H1 (cell line): Measurements from ENCODE around the gene MROH2B. TPM values are rescaled to one million over a fixed set of nuclear protein-coding genes. Genes with fewer than 3 reads are reported as not detected.

Source experiments
- CTCF ChIA-PET: fragments of 300-600 bp; sonication (Branson Sonifier 250); formaldehyde crosslinking; loops from one replicate; lab custom pipeline; 2021; ENCODE audit not compliant: partially characterized antibody; lab: Charles Lee
- POLR2A ChIA-PET: fragments of 300-600 bp; sonication (Branson Sonifier 250); formaldehyde crosslinking; loops from one replicate; lab custom pipeline; 2021; ENCODE audit warnings: inconsistent platforms; ENCODE audit not compliant: partially characterized antibody; lab: Charles Lee
- DNase-seq, 2 experiments: peaks; one replicate each; pipeline versions ENCODE4 v3.0.0 to v3.0.0-alpha.2; 2010 to 2022; ENCODE audit warnings: low spot score in 2 of 2, low read depth in 1 of 2, mixed read lengths in 1 of 2
- FAIRE-seq: peaks from 2 replicates; lab custom pipeline; 2011; peaks lifted over from hg19 to GRCh38; lab: Jason Lieb, UNC
- H2AFZ ChIP-seq: 2 replicates; pipeline ENCODE4 v1.8.1; 2012; ENCODE audit warnings: low read length, inconsistent platforms
- H2AK5ac ChIP-seq: 2 replicates; pipeline ENCODE4 v1.6.1; 2013; ENCODE audit warnings: low read depth, low read length
- H2BK120ac ChIP-seq: replicated peaks from 2 replicates; pipeline ENCODE3; 2013; ENCODE audit warnings: low read depth, low read length, inconsistent platforms
- H2BK12ac ChIP-seq: 2 replicates; pipeline ENCODE4 v1.6.1; 2013; ENCODE audit warnings: low read depth, low read length
- H2BK15ac ChIP-seq: 2 replicates; pipeline ENCODE4 v1.6.1; 2013; ENCODE audit warnings: low read length
- H2BK20ac ChIP-seq: 2 replicates; pipeline ENCODE4 v1.6.1; 2013; ENCODE audit warnings: low read length
- H2BK5ac ChIP-seq: 2 replicates; pipeline ENCODE4 v1.6.1; 2013; ENCODE audit warnings: low read depth, low read length
- H3K14ac ChIP-seq: 2 replicates; pipeline ENCODE4 v1.6.1; 2013; ENCODE audit warnings: inconsistent platforms; ENCODE audit not compliant: insufficient read length
- H3K18ac ChIP-seq: 2 replicates; pipeline ENCODE4 v1.6.1; 2013; ENCODE audit warnings: low read length; ENCODE audit errors: extremely low read depth
- H3K23ac ChIP-seq: 2 replicates; pipeline ENCODE4 v1.6.1; 2013; ENCODE audit warnings: inconsistent platforms; ENCODE audit not compliant: insufficient read length
- H3K23me2 ChIP-seq: 2 replicates; pipeline ENCODE4 v1.6.1; 2013; ENCODE audit warnings: low read depth, low read length
- H3K27ac ChIP-seq: 2 replicates; pipeline ENCODE4 v1.6.1; 2011; ENCODE audit warnings: low read depth, low read length, inconsistent platforms
- H3K27me3 ChIP-seq, 4 experiments: replicated peaks in 1 of 4; 1 replicate in 1 of 4; 2 replicates in 3 of 4; pipeline versions ENCODE4 v1.6.1 to v1.8.1; 2011 to 2013; ENCODE audit warnings: low read length in 3 of 4, mild to moderate bottlenecking in 3 of 4, inconsistent platforms in 2 of 4, mixed read lengths in 2 of 4, moderate library complexity in 1 of 4; ENCODE audit not compliant: control insufficient read depth in 3 of 4, insufficient read depth in 3 of 4; ENCODE audit errors: extremely low read depth in 1 of 4
- H3K36me3 ChIP-seq, 4 experiments: 2 replicates each; pipeline versions ENCODE4 v1.6.1 to v1.8.1; 2011 to 2013; ENCODE audit warnings: mild to moderate bottlenecking in 4 of 4, low read length in 3 of 4, moderate library complexity in 2 of 4, control low read depth in 1 of 4, inconsistent platforms in 1 of 4; ENCODE audit not compliant: insufficient read depth in 4 of 4, control insufficient read depth in 2 of 4
- H3K4ac ChIP-seq: replicated peaks from 2 replicates; pipeline ENCODE3; 2013; ENCODE audit warnings: low read length, low read depth, mixed read lengths, inconsistent platforms; ENCODE audit not compliant: insufficient read length
- H3K4me1 ChIP-seq, 4 experiments: replicated peaks in 1 of 4; 1 replicate in 1 of 4; 2 replicates in 3 of 4; pipeline versions ENCODE4 v1.6.1 to v1.8.1; 2011 to 2013; ENCODE audit warnings: low read length in 3 of 4, inconsistent platforms in 2 of 4, mixed read lengths in 1 of 4; ENCODE audit not compliant: insufficient read depth in 4 of 4, control insufficient read depth in 3 of 4
- H3K4me2 ChIP-seq, 2 experiments: 2 replicates each; pipeline versions ENCODE4 v1.6.1 to v1.8.1; 2011 to 2013; ENCODE audit warnings: low read depth in 2 of 2, low read length in 2 of 2, control low read depth in 1 of 2, inconsistent platforms in 1 of 2, mild to moderate bottlenecking in 1 of 2; ENCODE audit not compliant: insufficient read depth in 1 of 2
- H3K4me3 ChIP-seq, 4 experiments: fragments of 200-600, 300-600 bp in 1 of 4; sonication (generic), shearing (Covaris generic), sonication (Bioruptor Twin) in 1 of 4; 2 replicates each; pipeline versions ENCODE4 v1.5.1 to v1.8.1; 2011 to 2016; ENCODE audit warnings: low read length in 4 of 4, low read depth in 3 of 4, control low read depth in 2 of 4, inconsistent platforms in 2 of 4, mild to moderate bottlenecking in 2 of 4, mixed read lengths in 1 of 4, moderate library complexity in 1 of 4; ENCODE audit not compliant: insufficient read depth in 2 of 4; ENCODE audit errors: extremely low read depth in 1 of 4
- H3K56ac ChIP-seq: replicated peaks from 2 replicates; pipeline ENCODE3; 2013; ENCODE audit warnings: low read depth, mild to moderate bottlenecking, mixed read lengths, low read length, inconsistent platforms; ENCODE audit not compliant: insufficient read length
- H3K79me1 ChIP-seq: 2 replicates; pipeline ENCODE4 v1.6.1; 2013; ENCODE audit warnings: low read depth, low read length, control low read depth
- H3K79me2 ChIP-seq, 2 experiments: 2 replicates each; pipeline versions ENCODE4 v1.6.1 to v1.8.1; 2012 to 2013; ENCODE audit warnings: low read length in 2 of 2, mild to moderate bottlenecking in 2 of 2, inconsistent platforms in 1 of 2; ENCODE audit not compliant: insufficient read depth in 2 of 2, control insufficient read depth in 1 of 2
- H3K9ac ChIP-seq, 4 experiments: replicated peaks in 1 of 4; 1 replicate in 1 of 4; 2 replicates in 3 of 4; pipeline versions ENCODE4 v1.6.1 to v1.8.1; 2011 to 2013; ENCODE audit warnings: low read depth in 3 of 4, low read length in 3 of 4, control low read depth in 2 of 4, mild to moderate bottlenecking in 2 of 4, moderate library complexity in 2 of 4, inconsistent platforms in 1 of 4; ENCODE audit errors: extremely low read depth in 1 of 4
- H3K9me3 ChIP-seq, 2 experiments: 2 replicates each; pipeline versions ENCODE4 v1.6.1 to v1.8.1; 2012 to 2013; ENCODE audit warnings: mild to moderate bottlenecking in 2 of 2, moderate library complexity in 2 of 2, control low read depth in 1 of 2, inconsistent platforms in 1 of 2, low read depth in 1 of 2, low read length in 1 of 2, mixed read lengths in 1 of 2; ENCODE audit not compliant: insufficient read depth in 2 of 2
- H4K20me1 ChIP-seq, 2 experiments: replicated peaks in 1 of 2; 2 replicates each; pipeline versions ENCODE3 to v1.8.1; 2011 to 2013; ENCODE audit warnings: inconsistent platforms in 2 of 2, low read length in 2 of 2, mild to moderate bottlenecking in 1 of 2; ENCODE audit not compliant: insufficient read depth in 2 of 2, control insufficient read depth in 1 of 2
- H4K5ac ChIP-seq: 2 replicates; pipeline ENCODE4 v1.6.1; 2013; ENCODE audit warnings: low read length, low read depth, mixed read lengths, inconsistent platforms; ENCODE audit not compliant: insufficient read length
- H4K8ac ChIP-seq: 2 replicates; pipeline ENCODE4 v1.8.0; 2013; ENCODE audit warnings: mild to moderate bottlenecking, moderate library complexity, low read length, inconsistent platforms; ENCODE audit not compliant: insufficient read depth; ENCODE audit errors: extremely low read depth
- H4K91ac ChIP-seq: replicated peaks from 2 replicates; pipeline ENCODE3; 2013; ENCODE audit warnings: low read length, mixed read lengths, inconsistent platforms; ENCODE audit not compliant: insufficient read length
- FOSL1 ChIP-seq: IDR thresholded peaks from 2 replicates; pipeline ENCODE4 v1.6.1; 2011; ENCODE audit warnings: mild to moderate bottlenecking, low read depth, low read length, moderate library complexity; ENCODE audit not compliant: insufficient read depth
- PHF8 ChIP-seq: fragments of 200-600 bp; sonication (generic); conservative IDR thresholded peaks from 2 replicates; pipeline ENCODE4 v1.7.1; 2012; ENCODE audit warnings: low read depth, mild to moderate bottlenecking, inconsistent platforms, low read length, moderate library complexity
- POLR2A ChIP-seq, 2 experiments: IDR thresholded peaks; 1 replicate in 1 of 2; 2 replicates in 1 of 2; pipeline ENCODE4 v1.6.1; 2011; ENCODE audit warnings: low read depth in 2 of 2, low read length in 2 of 2, mild to moderate bottlenecking in 2 of 2; ENCODE audit errors: control extremely low read depth in 1 of 2
- SAP30 ChIP-seq: fragments of 300-600 bp; sonication (generic); IDR thresholded peaks from 2 replicates; pipeline ENCODE4 v1.7.1; 2012; ENCODE audit warnings: low read length, moderate library complexity, mild to moderate bottlenecking, inconsistent platforms; ENCODE audit not compliant: insufficient read depth, insufficient replicate concordance
- WGBS, 2 experiments: shearing (Covaris generic) in 1 of 2; methylation state at CpG; one replicate each; pipeline versions ENCODE4 v1.1.6 to v1.1.7; 2013 to 2015; ENCODE audit warnings: low lambda C conversion rate in 2 of 2, mixed read lengths in 2 of 2, inconsistent platforms in 1 of 2, low coverage in 1 of 2, missing lambda C conversion rate in 1 of 2; ENCODE audit not compliant: insufficient replicate concordance in 2 of 2, insufficient coverage in 1 of 2, insufficient read length in 1 of 2; ENCODE audit errors: extremely low coverage in 1 of 2, missing lambda C conversion rate in 1 of 2; 5-methylcytosine and 5-hydroxymethylcytosine counted together
- polyA plus RNA-seq, 7 experiments: library from polyadenylated mRNA; depleted of rRNA in 3 of 7; stranded (reverse) in 5 of 7; unstranded in 2 of 7; fragments of >200 nt in 5 of 7; fragments of 200-250 nt in 2 of 7; gene quantifications; 1 replicate in 5 of 7; 2 replicates in 1 of 7; 4 replicates in 1 of 7; pipeline versions ENCODE4 v1.2.1 to v1.2.3, GENCODE V29; 2011 to 2013; ENCODE audit warnings: missing spikeins in 2 of 7, mixed read lengths in 2 of 7
- total RNA-seq: library from RNA; stranded (reverse); fragmentation: NEBNext Ultra II Directional; extraction: Animal tissue kit (Norgen Biotek cat#: 25700); gene quantifications from 2 replicates; pipeline ENCODE4 v1.2.1, GENCODE V29; 2021

Gene MROH2B
- total and polyA plus RNA-seq, 2 of the 8 experiments (the other 6 are each of a cell fraction or from before 2014, with no cell fraction given): not detected

DNA sequence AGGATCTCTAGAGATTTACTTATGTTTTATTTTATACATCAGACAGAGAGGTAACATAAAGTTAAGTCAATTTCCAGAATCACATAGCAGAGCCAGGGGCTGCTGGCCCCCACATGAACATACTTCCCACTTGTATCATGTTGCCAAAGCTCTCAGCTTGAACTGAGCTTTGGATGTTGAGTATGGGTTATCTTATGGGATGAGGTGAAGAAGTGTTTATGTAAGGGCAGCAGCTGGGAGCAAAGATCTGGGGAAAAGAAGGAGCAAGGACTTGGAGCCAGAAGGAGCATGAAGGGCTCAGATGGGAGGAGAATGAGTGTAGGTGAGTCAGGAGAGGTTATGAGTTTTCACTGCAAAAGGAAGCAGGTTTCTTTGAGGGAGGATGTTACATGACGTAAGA, 72.0 kb downstream of the MROH2B start:
- H2AK5ac ChIP-seq: no peak overlapping the region
- H3K23ac ChIP-seq: no peak overlapping the region
- no peak overlapping the region for H3K4me2 ChIP-seq
- H3K56ac ChIP-seq: no peak overlapping the region
- no peaks in the 10 kb centered on the region for H3K36me3 ChIP-seq
- no peak overlapping the region for H2BK15ac ChIP-seq
- FAIRE-seq (no peak), DNase-seq (no peak)
- H3K4me1 ChIP-seq: no peaks in the 10 kb centered on the region
- no peaks in the 10 kb centered on the region for H3K23me2 ChIP-seq
- H3K27me3 ChIP-seq: no peaks in the 10 kb centered on the region
- no peak overlapping the region for H3K4me3 ChIP-seq
- H3K18ac ChIP-seq: no peak overlapping the region
- H4K8ac ChIP-seq: no peak overlapping the region
- H2BK12ac ChIP-seq: no peak overlapping the region
- WGBS, 2 experiments: 91% methylated on average over 1 of the region's 1 CpG; no CpG with 5 or more reads in 1 of the 2 experiments
- no peaks in the 10 kb centered on the region for H3K79me1 ChIP-seq
- H2BK20ac ChIP-seq: no peak overlapping the region
- no peaks in the 10 kb centered on the region for H3K79me2 ChIP-seq
- no peak overlapping the region for H2AFZ ChIP-seq
- no peaks in the 10 kb centered on the region for H3K9me3 ChIP-seq
- no peak overlapping the region for H3K27ac ChIP-seq
- H4K20me1 ChIP-seq: no peaks in the 10 kb centered on the region
- CTCF ChIA-PET: no interaction called here
- no peak overlapping the region for H4K91ac ChIP-seq
- no peak for TF ChIP-seq POLR2A (IDR thresholded peaks at IDR 0.05; ENCODE audit: control extremely low read depth in 1 of 2, low read depth in 2 of 2, low read length in 2 of 2)
- no peak for TF ChIP-seq PHF8
- TF ChIP-seq FOSL1: no peak
- no peak for TF ChIP-seq SAP30
- TF ChIP-seq, all 59 proteins: peak for 0
- Histone ChIP-seq H4K5ac (no peak overlapping the region), H3K4ac (no peak overlapping the region), H3K14ac (no peak overlapping the region), H3K9ac (no peak overlapping the region), H2BK5ac (no peak overlapping the region), H2BK120ac (no peak overlapping the region)
- POLR2A ChIA-PET: no interaction called here
